Activated CD8-positive, alpha-beta memory T cell treated with anti-CD3 and anti-CD28 coated beads for 48 hours (primary cell): ENCODE data around the gene PCNX2.

Experiments used
- DNase-seq, 3 experiments: peaks; one replicate each; pipeline ENCODE4 v3.0.0-alpha.2; 2020; ENCODE audit warnings: low read depth in 2 of 3, low spot score in 2 of 3

PCNX2 gene

DNA sequence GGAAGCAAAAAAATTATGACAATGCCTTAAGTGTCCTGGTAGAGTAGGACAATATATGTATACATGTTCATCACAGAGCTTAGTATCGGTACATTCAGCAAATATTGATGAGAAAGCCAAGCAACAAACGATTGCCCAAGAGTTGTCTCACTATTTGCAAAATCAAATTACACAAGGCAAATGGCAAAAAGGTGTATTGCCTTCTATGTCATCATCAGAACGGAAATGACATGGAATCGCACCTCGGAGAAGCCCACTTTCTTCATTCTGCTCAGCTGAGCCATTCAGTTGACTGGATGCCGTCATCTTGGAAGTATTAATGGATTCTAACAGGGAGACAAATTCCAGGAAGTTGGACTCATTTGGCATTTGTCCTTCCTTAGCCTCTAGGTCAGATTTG lies 37.7 kb downstream of the PCNX2 start:
- DNase-seq: no peak

DNA sequence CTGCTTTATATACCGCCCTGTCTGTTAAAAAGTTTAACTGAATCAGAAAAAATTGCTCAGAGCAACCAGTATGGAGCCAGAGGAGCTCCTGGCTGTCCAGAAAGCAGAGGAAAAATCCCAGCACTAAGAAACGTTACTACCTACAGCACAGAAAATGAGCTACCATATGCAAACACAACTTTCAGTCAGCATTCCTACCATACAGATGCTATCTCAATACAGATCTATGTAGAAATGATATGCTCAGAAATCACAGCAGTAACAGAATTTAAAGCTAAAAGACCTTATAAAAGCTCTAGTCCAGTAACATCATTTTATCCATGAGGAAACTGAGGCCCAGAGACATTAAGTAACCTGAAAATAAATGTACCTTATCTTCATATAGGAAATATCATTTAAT lies 38.7 kb downstream of the PCNX2 start:
- no peak for DNase-seq

DNA sequence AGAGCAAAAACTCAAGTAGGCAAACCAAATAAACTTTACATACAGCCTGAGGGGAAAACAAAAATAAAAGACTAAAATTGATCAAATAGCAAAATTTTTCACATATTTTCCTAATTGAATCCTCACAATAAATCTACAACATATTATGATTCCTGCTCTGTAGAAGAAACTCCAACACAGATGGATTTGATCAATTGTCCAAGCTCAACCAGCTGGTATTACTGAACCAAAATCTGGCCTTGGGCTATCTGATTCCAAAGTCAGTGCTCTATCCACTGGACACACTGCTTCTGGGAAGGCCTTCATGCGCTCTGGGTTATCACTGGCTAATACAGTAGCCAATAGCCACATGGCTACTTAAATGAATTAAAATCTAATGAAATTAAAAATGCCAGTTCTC lies 39.3 kb downstream of the PCNX2 start:
- no peak for DNase-seq

DNA sequence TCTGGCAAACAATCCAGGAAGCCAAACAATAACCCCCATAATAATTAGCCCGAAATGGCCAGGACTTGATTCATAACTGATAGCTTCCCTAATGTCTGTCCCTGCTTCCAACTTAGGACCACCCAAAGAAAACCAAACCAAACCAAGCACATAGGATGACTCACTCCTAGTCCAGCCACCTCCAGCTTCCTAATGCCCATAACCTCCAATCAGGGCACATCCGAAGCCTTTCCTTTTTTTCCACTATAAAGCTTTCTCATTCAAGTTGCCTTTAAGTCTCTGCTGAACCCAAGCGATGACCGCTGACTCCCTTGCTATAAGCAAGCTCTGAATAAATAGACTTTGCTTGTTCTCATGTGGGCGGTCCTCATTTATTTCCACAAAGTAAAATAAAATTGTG lies 40.4 kb downstream of the PCNX2 start:
- DNase-seq: no peak

- DNase-seq: no peak
Measured at GRCh38 chr1:233253832-233254331, 41.6 kb downstream of the PCNX2 start.

DNA sequence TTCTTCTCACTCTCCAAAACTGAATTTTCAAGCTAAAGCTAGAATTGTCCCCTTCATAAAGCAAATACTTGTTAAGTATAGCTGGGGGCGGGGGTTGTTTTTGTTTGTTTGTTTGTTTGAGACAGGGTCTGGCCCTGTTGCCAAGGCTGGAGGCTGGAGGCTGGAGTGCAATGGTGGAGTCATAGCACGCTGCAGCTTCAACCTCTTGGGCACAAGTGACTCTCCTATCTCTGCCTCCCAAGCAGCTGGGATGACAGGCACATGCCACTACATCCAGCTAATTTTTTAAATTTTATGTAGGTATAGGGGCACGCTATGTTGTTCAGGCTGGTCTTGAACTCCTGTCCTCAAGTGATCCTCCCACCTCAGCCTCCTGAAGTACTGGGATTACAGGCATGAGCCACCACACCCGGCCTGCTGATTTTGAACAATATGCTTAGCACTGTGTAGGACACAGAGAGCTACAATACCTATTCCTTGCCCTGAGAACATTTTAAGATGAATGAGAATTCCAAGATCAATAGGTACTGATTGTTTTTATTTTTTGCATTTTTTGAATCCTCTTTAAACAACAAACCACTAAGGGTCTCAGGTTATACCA lies 42.2 kb downstream of the PCNX2 start:
- no peak for DNase-seq

DNA sequence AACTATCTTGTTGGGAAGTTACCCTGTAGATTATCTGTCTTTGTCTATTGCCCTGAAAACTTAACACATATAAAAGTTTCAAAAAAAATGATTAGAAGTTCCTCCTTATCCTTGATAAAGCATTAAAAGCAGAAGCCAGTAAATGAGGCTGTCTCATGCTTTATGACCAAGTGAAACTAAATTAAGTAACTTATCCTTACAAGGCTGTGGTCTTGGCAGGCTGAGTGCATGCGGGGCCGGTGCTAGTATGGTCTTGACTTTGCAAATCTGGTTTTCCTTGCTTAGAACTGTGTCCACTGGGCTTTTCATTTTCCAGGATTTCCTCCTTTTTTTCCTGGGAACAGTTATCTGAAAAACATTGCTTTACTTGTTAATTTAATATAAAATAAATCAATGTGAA lies 43.1 kb downstream of the PCNX2 start:
- DNase-seq: no peak

DNA sequence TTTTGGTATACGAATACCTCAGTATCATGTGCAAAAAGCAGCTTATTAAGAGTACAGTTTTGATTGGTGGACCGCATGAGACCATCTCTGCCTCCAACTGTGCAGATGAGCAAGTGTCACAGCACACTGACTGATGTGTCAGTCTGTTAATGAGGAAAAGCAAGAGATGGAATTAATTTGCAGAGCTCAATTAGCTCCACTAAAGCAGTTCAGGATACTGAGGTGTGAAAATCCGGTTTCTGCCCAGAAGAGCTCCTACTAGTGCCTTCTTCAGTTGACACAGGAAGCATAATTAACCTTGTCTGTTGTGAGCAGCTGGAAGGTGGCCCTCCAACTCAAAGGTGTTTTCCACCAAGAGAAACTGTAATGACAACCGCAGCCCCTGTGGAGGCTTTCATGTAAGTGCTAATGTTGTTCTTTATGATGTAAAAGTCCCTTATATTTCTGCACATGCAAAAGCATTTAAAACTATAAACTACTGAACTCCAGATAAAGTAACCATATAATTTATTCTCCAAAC lies 44.3 kb downstream of the PCNX2 start:
- DNase-seq: no peak

DNA sequence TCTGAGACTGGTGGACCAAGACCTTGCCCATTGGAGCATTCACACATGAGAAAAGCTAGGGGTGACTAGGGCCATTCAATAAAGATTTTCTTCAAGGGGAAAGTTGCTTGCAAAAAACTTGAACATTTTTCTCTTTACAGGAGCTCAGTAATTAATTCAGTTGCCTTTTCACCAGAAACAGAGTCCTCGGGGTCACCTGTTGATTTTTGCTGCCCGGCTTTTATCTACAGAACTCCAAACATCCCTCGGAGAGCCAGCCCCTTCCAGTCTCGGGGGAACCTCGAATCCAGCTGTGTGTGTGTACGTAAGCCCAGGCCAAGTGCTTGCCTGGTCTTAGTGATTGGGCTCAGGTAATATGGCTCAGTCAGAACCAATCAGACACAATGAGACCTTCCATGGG lies 47.5 kb downstream of the PCNX2 start:
- no peak for DNase-seq

DNA sequence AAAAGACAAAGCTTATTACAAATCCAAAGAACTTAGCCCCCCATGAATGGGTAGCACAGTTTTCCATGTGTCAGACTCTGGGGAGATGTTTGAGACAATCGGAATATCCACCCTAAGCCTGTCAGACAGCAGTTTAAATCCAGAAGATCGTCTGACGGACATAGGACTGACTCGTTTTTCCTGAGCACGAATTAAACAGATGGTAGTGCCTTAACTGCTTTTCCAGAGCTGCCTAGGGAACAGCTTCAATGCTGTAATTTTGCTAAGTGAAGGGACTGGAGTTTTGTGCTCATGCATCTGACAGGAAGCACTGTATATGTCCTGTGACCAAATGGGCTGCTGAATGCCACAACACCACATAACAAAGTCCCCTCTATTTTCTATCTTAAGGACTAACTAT lies 48.6 kb downstream of the PCNX2 start:
- DNase-seq: no peak

GRCh38 chr1:233245191-233245765 lies 50.2 kb downstream of the PCNX2 start:
- no peak for DNase-seq

DNA sequence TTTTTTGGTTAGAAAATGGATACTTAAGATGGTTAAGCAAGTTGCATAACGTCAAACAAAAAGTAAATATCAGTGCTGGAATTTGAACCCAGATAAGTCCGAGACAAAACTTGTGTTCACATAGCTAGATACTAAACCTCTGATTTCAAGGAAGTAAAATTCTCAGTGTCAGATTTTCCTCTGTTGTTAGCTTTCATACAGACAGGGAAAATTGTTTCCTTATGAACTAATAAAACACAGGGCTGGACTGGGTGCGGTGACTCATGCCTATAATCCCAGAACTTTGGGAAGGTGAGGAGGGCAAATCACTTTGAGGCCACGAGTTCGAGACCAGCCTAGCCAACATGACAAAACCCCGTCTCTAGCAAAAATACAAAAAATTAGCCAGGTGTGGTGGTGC lies 51.3 kb downstream of the PCNX2 start:
- DNase-seq: no peak

DNA sequence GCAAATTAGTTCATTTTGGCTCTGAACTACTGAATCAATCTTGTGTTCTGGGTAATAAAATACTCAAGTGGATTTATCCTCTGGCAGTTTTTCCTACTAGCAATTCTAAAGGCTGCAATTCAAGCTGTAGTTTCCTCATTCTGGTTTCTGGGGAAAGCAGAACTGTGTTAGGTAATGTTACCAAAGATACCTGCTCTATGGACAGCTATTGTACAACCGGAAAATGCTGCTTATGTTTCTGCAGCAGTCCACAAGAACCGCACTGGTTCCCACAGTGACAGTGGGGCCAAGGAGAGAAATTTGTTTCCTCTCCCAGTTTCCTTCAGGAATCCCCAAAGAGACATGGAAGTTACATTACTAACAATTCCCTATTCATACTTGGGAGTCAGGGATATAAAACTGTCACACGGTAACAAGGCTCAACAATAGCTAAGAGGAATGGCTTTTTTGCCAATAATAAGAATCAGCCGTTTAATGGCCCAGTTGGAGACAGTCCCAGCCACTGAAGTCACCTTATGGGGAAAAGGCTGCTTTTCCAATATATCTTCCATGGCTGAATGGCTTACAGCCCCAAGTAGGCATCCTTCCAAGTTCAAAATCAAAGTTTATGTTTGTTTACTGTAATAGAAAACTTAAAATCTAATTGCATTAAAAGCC lies 52.6 kb downstream of the PCNX2 start:
- DNase-seq: no peak

- no peak for DNase-seq
Measured at GRCh38 chr1:233241759-233242158, 53.8 kb downstream of the PCNX2 start.

- no peak for DNase-seq
Measured at GRCh38 chr1:233240829-233241682, 54.5 kb downstream of the PCNX2 start.

DNA sequence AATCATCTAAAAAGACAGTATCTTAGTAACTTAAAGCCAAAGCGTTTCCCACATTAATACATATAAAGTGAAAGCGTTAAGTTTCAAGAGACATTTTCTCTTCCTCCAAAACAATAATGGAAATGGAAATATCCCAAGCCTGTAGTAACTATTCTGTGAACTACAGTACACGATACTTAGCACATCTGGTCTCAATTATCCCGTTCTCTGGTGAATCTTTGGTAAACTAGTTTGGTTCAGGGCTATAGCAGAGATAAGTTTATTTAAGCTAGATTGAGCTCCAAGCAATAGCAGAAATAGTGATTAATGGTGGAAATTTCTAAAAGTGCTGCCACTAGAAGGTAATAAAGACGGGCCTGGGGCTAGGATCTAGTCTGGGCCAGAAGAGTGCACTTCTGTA lies 55.2 kb downstream of the PCNX2 start:
- DNase-seq: no peak

GRCh38 chr1:233238884-233239431 lies 56.6 kb downstream of the PCNX2 start:
- DNase-seq: no peak

GRCh38 chr1:233237647-233238046 lies 57.9 kb downstream of the PCNX2 start:
- DNase-seq: no peak

GRCh38 chr1:233233508-233234040 lies 62.0 kb downstream of the PCNX2 start:
- no peak for DNase-seq

DNA sequence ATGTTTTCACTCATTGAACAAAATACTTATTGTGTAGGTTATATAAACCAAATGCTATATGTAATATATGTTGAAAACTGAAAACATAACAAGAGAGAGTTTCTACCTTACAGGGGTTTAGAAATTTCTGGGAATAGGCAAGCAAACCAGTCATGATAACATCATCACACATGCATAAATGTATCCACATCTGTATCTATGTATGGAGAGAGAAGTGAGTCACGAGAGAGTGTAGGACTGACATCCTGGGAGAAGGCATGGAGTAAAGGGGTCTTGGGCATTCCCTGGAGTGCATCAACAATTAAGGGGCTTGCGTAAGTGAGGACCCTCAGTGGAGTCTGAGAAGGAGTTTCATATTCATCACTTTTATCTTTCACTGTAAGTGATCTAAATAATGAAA lies 65.5 kb downstream of the PCNX2 start:
- DNase-seq: no peak

- no peak for DNase-seq
Measured at GRCh38 chr1:233229288-233229687, 66.2 kb downstream of the PCNX2 start.
